ENCODE results near the gene BSND.

GRCh38 chr1:54956726-54957125, 42.0 kb upstream of the BSND start:
- TF ChIP-seq POLR2AphosphoS5 (IDR thresholded peaks at IDR 0.05) (no peak), EZH2 (IDR thresholded peaks at IDR 0.05; ENCODE audit: borderline replicate concordance, insufficient read depth, low read length, poor library complexity, severe bottlenecking) (no peak), REST (IDR thresholded peaks at IDR 0.05; ENCODE audit: borderline replicate concordance) (no peak), CTCF (IDR thresholded peaks at IDR 0.05; ENCODE audit: poor library complexity, severe bottlenecking) (no peak), RAD21 (conservative IDR thresholded peaks at IDR 0.05) (no peak), SMC3 (conservative IDR thresholded peaks at IDR 0.05; ENCODE audit: poor library complexity) (no peak), TAF1 (IDR thresholded peaks at IDR 0.05; ENCODE audit: low read depth) (no peak), EP300 (conservative IDR thresholded peaks at IDR 0.05; ENCODE audit: poor library complexity, severe bottlenecking) (no peak), MXI1 (conservative IDR thresholded peaks at IDR 0.05; ENCODE audit: poor library complexity, severe bottlenecking) (no peak)

All from neural cell (in vitro differentiated cells).